Loucy (cell line): Measurements from ENCODE around the gene TMEM225B.

Experiments
- CTCF ChIP-seq: fragments of 200-600 bp; sonication (generic); conservative IDR thresholded peaks from 2 replicates; pipeline ENCODE4 v1.5.1; 2014; ENCODE audit warnings: mild to moderate bottlenecking, antibody characterized with exemption, low read length
- EZH2phosphoT487 ChIP-seq: fragments of 200-600 bp; IDR thresholded peaks from 2 replicates; pipeline ENCODE4 v1.6.1; 2018; ENCODE audit warnings: antibody characterized with exemption, mild to moderate bottlenecking, moderate library complexity, borderline replicate concordance

- TF ChIP-seq CTCF (no peak), EZH2phosphoT487 (no peak)
Measured at GRCh38 chr7:99652671-99653070, 54.6 kb downstream of the TMEM225B start.
